HG03558 (cell line): ENCODE measurements around the gene SMAD3.

Experiments used
- ATAC-seq: cut with Tn5 transposase; IDR thresholded peaks from one replicate; pipeline ENCODE4 v1.9.1; 2021; ENCODE audit warnings: moderate number of reproducible peaks; ENCODE audit not compliant: unreplicated experiment; ENCODE audit errors: extremely low read depth

Gene SMAD3

DNA sequence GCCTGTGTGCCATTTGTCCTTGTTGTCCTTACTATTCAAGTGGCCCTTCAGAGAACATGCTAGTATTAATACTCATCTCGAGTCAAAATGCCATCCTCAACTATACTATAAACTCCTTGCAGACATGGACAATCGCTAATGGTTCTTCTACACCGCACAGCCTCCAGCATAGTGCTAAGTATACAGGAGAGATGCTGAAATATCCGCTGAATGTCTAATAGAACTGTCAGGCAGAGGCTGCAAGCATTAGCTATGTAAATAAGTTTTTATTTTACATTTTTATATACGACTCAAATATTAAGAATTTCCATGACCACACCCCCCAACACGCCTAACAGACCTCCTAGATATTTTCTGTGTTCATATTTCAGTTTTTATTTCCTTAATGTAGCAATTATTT is 149.7 kb downstream of the SMAD3 start:
- no peak for ATAC-seq

DNA sequence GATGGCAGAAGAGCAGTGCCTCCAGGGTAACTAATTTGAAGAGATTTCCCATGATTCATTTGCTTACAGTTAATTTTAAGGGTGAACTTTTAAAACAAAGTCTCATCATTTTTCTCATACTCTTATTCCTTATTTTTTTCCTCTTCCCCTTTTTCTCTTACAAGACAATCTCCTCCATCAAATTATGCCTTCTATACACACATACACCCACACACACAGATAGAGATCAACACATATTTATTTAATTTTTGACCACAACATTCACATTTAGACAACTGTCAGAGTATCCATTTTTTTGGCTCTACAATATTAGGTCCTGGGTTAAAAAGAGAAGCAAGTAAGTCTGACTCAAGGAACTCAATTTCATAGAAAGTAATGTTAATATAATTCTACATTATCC is 151.5 kb downstream of the SMAD3 start:
- no peak for ATAC-seq

DNA sequence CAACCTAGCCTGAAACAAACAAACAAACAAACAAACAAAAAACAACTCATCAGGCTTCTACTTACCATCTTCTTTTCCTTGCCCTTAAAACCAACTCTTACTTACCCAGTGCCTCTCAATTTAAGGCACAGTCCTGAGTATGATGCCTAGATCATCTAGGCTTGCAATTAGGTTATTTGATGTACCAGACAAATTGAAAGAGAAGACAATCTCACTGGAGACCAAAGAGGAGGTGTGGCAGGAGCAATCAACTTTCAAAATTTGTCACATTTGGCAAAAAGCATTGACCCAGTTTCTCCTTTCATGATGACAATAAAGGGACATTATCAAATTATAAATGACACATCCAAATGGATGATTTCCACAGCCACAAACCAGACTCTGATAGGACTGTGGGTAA is 153.0 kb downstream of the SMAD3 start:
- no peak for ATAC-seq

DNA sequence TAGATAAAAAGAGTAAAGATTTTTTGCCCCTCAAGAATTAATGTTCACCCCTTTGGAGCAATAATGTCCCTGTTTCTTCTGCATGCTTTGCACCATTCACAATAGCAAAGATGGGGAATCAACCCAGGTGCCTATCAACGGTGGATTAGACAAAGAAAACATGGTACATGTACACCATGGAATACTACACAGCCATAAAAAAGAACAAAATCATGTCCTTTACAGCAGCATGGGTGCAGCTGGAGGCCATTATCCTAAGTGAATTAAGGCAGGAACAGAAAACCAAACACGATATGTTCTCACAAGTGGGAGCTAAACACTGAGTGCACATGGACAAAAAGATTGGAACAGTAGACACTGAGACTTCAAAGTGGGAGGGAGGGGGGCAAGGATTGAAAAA is 153.9 kb downstream of the SMAD3 start:
- ATAC-seq, result no peak

DNA sequence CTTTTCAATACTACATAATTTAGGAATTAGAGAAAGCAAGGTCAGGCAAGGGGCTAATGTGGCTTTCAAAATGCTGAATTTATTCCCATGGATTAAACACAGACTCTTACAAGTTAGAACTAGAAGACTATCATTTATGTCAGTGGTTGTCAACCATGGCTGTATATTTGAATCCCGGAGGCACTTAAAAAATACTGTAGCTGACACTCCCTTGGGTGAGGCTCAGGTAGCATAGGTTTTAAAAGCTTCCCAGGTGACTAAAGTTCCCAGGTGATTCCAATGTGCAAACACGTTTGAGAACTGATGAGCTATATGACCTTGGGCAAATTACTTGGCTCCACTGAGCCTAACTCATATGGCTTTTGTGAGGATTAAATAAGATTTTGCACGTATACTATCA is 159.5 kb downstream of the SMAD3 start:
- no peak for ATAC-seq

DNA sequence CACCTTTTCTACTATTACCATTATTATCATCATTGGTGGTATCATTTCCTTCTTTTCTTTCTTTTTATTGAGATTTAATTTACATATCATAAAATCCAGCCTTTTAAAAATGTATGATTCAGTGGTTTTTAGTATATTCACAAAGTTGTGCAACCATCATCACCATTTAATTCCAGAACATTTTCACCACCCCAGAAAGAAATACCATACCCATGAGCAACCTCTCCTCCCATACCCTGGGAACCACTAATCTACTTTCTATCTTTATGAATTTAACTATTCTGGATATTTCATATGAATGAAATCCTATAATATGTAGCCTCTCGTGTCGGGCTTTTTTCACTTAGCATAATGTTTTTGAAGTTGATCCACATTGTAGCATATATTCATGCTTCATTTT is 159.9 kb downstream of the SMAD3 start:
- ATAC-seq, result no peak

DNA sequence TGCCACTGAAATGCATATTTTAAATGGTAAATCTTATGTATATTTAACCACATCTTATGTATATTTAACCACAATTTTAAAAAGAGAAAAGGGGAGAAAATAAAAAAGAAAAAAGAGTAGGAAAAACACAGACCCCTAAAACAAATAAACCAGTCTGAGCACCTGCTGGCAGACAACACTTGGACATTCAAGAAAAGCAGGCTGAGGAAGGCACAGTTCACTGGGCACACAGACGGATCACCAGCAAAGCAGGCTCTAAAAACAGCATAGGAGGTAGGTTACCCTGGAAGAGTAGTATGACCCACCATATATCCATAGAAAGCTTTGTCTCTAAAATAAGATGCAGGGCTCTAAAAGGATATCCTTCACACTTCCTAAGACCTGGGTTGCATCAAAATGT is 162.0 kb downstream of the SMAD3 start:
- ATAC-seq, result no peak

DNA sequence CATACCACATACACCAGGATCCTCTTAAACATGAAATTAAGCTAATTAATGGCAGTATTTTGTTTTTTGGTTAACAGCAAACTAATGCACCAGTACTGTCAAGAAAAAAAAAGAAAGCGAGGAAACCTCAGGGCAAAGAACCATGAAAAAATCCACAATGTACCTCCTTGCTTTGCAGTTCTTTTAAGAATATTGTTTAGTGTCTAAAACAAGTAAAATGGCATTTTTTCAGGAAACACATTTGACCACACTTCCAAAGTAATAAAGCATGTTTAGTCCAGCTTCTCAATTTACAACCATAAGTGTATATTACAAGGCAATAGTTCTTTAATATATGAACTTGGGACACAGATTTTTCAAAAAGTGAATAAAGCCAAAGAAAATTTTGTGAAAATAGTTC is 162.4 kb downstream of the SMAD3 start:
- ATAC-seq, result no peak

DNA sequence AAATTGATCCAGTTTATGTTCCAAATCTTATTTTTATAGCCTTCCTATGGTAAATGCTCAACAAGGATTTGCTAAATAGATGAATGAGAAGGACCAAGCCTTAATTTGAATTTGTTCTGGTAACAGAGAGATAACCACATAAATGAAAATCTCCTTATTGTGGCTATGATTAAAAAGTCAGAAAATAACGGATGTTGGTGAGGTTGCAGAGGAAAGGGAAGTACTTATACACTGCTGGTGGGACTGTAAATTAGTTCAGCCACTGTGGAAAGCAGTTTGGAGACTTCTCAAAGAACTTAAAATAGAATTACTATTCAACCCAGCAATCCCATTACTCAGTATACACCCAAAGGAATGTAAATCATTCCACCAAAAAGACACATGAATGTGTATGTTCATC is 162.9 kb downstream of the SMAD3 start:
- ATAC-seq, result no peak

DNA sequence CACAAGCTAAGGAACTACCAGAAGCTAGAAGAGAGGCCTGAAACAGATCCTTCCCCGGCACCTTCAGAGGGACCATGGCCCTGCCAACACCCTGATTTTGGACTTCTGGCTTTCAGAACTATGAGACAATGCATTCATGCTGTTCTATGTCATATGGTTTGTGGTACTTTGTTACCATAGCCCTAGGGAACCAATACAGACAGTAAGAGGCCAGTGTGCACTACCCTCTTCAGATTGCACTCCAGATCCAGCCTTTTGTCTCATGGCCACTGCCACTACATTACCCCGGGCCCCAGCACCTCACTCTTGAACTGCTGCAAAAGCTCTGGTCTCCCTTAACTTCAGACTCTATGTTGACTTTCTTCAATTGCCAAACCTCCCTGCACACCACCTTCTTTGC is 165.1 kb downstream of the SMAD3 start:
- ATAC-seq, result no peak

DNA sequence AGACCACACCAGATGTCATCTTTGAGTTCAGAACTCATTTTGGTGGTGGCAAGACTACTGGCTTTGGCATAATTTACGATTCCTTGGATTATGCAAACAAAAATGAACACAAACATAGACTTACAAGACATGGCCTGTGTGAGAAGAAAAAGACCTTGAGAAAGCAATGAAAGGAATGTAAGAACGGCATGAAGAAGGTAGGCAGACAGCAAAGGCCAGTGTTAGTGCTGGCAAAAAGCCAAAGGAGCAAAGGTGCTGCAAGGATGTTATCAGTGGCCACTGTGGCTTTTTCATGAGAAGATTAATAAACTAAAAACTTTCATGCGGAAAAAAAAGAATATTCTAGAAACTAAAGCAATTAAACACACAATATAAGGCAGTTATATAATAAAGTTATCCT is 167.2 kb downstream of the SMAD3 start:
- no peak for ATAC-seq

DNA sequence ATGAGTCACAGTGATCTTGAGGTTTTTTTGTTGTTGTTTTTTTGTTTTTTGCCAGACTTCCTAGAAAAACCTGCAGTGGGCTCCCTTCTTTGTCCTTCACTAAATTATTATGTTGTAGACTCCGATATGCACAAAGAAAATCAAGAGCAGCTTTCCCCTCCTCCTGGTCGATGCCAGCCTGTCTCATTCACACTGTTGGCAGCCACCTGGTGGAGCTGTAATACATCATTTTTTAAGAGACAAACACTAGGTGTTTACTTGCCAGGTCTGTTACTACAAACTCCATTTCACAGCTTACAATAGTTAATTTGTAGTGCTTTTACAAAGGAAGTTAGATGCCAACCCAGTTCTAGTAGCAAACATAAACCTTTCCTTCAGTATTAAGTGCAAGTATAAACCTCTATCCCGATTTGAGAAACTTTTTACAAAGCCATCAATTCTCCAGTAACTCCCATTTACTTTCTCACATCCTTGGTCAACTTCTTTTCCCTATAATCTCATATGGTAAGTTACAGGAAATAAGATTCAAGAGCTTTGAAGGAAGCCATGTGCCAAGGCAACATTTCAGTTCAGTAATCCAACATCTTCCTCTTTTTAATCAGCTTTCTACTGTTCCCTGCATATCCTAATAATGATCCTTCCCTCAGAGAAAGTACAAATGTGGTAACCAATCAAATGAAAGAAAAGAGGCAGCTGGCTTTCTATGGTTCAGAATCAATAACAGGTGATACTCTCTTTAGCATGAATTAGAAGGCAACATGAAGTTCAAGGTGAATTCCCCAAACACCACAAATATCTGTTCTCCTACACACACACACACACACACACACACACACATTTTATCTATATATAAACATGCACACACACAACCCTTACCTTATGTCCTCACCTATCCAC is 175.1 kb downstream of the SMAD3 start:
- ATAC-seq, result no peak

DNA sequence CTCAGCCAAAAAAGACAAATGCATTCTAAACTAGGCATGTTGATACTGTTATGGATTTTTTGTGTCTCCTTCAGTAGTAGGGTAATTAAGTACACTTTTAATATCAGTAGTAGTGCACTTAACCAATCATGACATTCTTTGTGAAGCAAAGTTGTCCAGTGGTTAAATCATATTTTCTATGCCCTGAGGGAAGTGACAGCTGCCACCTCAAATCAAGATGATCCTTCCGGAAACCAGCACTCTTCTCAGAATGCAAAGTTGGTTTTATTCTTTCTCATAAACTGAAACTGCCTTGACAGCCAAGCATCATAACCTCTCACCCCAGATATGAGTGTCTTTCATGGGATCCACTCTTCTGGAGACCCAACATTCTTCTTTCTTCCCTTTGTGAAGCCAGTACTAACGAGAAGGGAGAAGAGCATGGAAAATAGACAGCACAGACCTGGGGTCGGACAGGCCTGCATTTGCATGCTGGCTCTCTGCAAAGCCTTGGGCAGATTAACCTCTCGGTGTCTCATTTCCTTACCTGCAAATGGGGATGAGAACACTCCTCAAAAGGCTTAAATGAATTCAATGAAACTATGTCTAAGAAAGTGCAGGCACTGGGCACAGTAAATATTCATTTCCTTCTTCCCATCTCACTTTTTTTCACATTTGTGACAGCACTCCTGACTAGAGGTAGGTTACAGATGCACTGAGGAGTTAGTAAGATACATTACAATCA is 175.9 kb downstream of the SMAD3 start:
- peak; percentile 61 for ATAC-seq

DNA sequence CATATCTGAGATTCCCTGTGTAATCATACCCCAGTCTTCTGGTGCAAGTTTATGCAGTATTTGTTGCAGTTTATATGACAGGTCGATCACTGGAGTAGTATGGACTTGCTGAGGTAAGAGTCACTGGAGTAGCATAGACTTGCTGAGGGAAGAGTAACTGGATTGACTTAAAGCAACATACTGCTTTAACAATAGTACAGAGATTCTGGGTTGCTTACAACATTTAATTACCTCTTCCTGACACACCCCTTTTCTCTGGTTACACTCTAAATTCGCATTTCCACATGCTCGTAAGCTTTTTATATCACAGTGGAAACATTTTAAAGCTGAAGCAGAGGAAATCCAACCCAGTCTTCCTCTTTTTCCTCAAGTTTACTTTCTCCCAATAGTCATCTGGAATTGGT is 177.3 kb downstream of the SMAD3 start:
- ATAC-seq, result no peak
